Heart right ventricle (tissue), 16 donors: ENCODE measurements around the gene PDZK1IP1. TPM values are rescaled to one million over a fixed set of nuclear protein-coding genes. Genes with fewer than 3 reads are reported as not detected.
"Not testable (repeated sequence)": the region's sequence is repeated elsewhere in the genome, so short reads cannot be mapped to it uniquely, and the experiment has no call there.

ENCODE experiments used
- ATAC-seq, 8 donors: fragments of 200-7000 bp; cut with Tn5 transposase; one replicate each; pipeline ENCODE4 v1.9.1; 2020; ENCODE audit warnings: mild to moderate bottlenecking in 8 of 8, moderate library complexity in 8 of 8, moderate number of reproducible peaks in 1 of 8
- DNase-seq, 2 donors: peaks; one replicate each; pipeline ENCODE4 v3.0.0-alpha.2; 2020
- H3K27ac ChIP-seq, 10 donors: fragments of 200-600 bp; sonication (generic) in 2 of 10; one replicate each; pipeline versions ENCODE4 v1.5.0 to v1.8.0; 2020 to 2022; ENCODE audit warnings: mild to moderate bottlenecking in 3 of 10
- H3K27me3 ChIP-seq, 7 donors: fragments of 200-600 bp; one replicate each; pipeline ENCODE4 v1.8.0; 2021 to 2022; ENCODE audit warnings: mild to moderate bottlenecking in 2 of 7
- H3K36me3 ChIP-seq, 9 donors: fragments of 200-600 bp; sonication (generic) in 1 of 9; one replicate each; pipeline versions ENCODE4 v1.5.0 to v1.8.0; 2020 to 2022; ENCODE audit warnings: mild to moderate bottlenecking in 2 of 9
- H3K4me1 ChIP-seq, 9 donors: fragments of 200-600 bp; sonication (generic) in 1 of 9; one replicate each; pipeline versions ENCODE4 v1.5.0 to v1.8.0; 2020 to 2022; ENCODE audit warnings: mild to moderate bottlenecking in 4 of 9
- H3K4me3 ChIP-seq, 10 donors: fragments of 200-600 bp; sonication (generic) in 2 of 10; one replicate each; pipeline versions ENCODE4 v1.5.0 to v1.8.0; 2020 to 2022; ENCODE audit warnings: mild to moderate bottlenecking in 7 of 10, moderate library complexity in 2 of 10
- H3K9me3 ChIP-seq, 11 donors: fragments of 200-600 bp in 10 of 11; sonication (generic) in 2 of 11; one replicate each; pipeline versions ENCODE4 v1.5.0 to v1.8.0; 2013 to 2022; ENCODE audit warnings: mild to moderate bottlenecking in 2 of 11, control low read depth in 1 of 11, moderate library complexity in 1 of 11
- WGBS, 2 donors: extraction: QIAGEN DNeasy Blood & Tissue Kit; methylation state at CpG; one replicate each; pipeline ENCODE4 v1.1.7; 2013; ENCODE audit warnings: inconsistent platforms in 1 of 2; 5-methylcytosine and 5-hydroxymethylcytosine counted together
- intact Hi-C, 10 donors: fragments of 100-400 bp; cut with DNase I; formaldehyde crosslinking; loops; one replicate each; pipeline versions ENCODE4 v1.11.1 to v1.14.2; 2022
- polyA plus RNA-seq, 2 donors: library from polyadenylated mRNA; stranded (reverse); fragments of 200-250 nt; gene quantifications; one replicate each; pipeline ENCODE4 v1.2.3, GENCODE V29; 2013
- total RNA-seq, 10 donors: library from RNA; stranded (reverse); fragmentation: NEBNext Ultra II Directional in 3 of 10; extraction: Animal tissue kit (Norgen Biotek cat#: 25700) in 3 of 10; gene quantifications; one replicate each; pipeline versions ENCODE4 v1.2.1 to v1.2.4, GENCODE V29; 2021 to 2023
- TF ChIP-seq, protein P1 (sequence below), 9 donors: fragments of 200-600 bp; sonication (generic) in 2 of 9; IDR thresholded peaks; one replicate each; pipeline versions ENCODE4 v1.5.0 to v1.8.0; 2021 to 2022; ENCODE audit warnings: antibody characterized with exemption in 9 of 9, mild to moderate bottlenecking in 5 of 9, moderate library complexity in 1 of 9
- donor health status: Arrhythmogenic right ventricular cardiomyopathy.
- donor health status: ischemic (EF 13 %, LVEDD 7.1; RV severe dilation, severe dysfunction).
- donor health status: healthy with polysubstance abuse.
- donor health status: DM: no; HTN: yes; CAD: no.
- donor health status: DM: no; HTN: no; CAD: no.
- donor health status: ischemic (EF 25% LVEDD 6.9; RV normal size, moderate dysfunction).
- donor health status: ischemic (EF 25% LVEDD 5.7; RV mildly dilated, moderate dysfunction).
- donor health status: healthy.
- donor health status: DM: yes; HTN: yes; CAD: no.
- donor health status: Ischemic cardiomyopathy.
- donor health status: ischemic (EF 35%, LVEDD 5.7; RV mildly dilated, moderate dysfunction).
- donor health status: nonischemic (EF 11% LVEDD 7.7; RV severe dilation, severe dysfunction).
- donor health status: DM: yes; HTN: yes; CAD: no.
- donor health status: PGD.
- donor health status: ischemic (EF 29% LVEDD 5.4; RV normal size, mild dysfunction).
- donor health status: nonischemic (EF 23%, LVEDD 6.1; RV moderate dilation, normal function).

PDZK1IP1 gene
- total and polyA plus RNA-seq, 12 donors = 0.23 to 0.78 (median 0.48) TPM; not detected in 8

DNA sequence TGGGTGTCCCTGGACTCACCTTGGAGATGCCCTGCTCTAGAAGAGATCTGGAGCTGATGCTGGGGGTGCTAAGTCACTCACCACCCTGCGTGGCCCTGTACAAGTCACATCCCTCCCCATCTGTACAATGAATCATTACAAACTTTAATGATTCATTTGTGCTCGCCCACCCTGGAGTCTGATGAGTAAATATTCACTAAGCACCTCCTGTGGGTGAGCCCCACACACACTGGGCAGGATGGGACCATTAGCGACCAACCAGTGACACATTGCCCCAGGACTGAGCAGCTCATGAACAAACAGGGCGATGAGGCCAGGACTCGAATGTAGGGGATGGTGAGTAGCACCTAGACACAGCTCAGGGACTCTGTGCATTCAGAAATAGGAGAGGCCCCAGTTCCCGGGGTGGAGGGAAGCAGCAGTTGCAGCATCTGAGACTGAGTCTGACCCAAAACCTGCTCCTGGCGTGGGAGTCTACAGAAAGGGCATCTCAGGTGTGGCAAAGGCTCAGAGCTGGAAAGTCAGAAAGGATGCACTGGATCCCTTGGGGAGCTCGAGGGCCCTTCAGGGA is 18.1 kb upstream of the PDZK1IP1 start:
- Histone ChIP-seq H3K4me1 (peaks cover 0 to 41% (median 20%) of the 10 kb centered on the region in 9 donors), H3K27me3 (peaks cover 0 to 41% (median 7%) of the 10 kb centered on the region in 7 donors), H3K36me3 (no peaks in the 10 kb centered on the region)

GRCh38 chr1:47205918-47206317 is 16.1 kb upstream of the PDZK1IP1 start:
- DNase-seq (no peak), ATAC-seq (no peak)
- H3K27ac ChIP-seq = no peak overlapping the region
- no peaks in the 10 kb centered on the region for H3K36me3 ChIP-seq
- H3K27me3 ChIP-seq = peaks cover 0 to 37% (median 7%) of the 10 kb centered on the region in 7 donors
- 90 to 94% methylated on average over 5 of the region's 5 CpGs for WGBS, 2 donors
- intact Hi-C loops = no loop called here
- peaks cover 0 to 22% (median under 1%) of the 10 kb centered on the region in 9 donors for H3K4me1 ChIP-seq
- H3K9me3 ChIP-seq = peaks cover 0 to 9% (median 0%) of the 10 kb centered on the region in 11 donors
- H3K4me3 ChIP-seq = no peak overlapping the region
- TF ChIP-seq, protein P1, sequence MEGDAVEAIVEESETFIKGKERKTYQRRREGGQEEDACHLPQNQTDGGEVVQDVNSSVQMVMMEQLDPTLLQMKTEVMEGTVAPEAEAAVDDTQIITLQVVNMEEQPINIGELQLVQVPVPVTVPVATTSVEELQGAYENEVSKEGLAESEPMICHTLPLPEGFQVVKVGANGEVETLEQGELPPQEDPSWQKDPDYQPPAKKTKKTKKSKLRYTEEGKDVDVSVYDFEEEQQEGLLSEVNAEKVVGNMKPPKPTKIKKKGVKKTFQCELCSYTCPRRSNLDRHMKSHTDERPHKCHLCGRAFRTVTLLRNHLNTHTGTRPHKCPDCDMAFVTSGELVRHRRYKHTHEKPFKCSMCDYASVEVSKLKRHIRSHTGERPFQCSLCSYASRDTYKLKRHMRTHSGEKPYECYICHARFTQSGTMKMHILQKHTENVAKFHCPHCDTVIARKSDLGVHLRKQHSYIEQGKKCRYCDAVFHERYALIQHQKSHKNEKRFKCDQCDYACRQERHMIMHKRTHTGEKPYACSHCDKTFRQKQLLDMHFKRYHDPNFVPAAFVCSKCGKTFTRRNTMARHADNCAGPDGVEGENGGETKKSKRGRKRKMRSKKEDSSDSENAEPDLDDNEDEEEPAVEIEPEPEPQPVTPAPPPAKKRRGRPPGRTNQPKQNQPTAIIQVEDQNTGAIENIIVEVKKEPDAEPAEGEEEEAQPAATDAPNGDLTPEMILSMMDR (IDR thresholded peaks at IDR 0.05) = no peak

More for the DNA sequence above, 18.1 kb upstream of the PDZK1IP1 start:
- Histone ChIP-seq H3K4me3 (no peak overlapping the region), H3K27ac (no peak overlapping the region), H3K9me3 (peaks cover 0 to 7% (median 0%) of the 10 kb centered on the region in 11 donors)
- intact Hi-C loops = no loop called here
- no peak for ATAC-seq
- 69 to 72% methylated on average over 8 of the region's 8 CpGs for WGBS, 2 donors
- TF ChIP-seq, protein P1 (IDR thresholded peaks at IDR 0.05) = no peak
- DNase-seq = no peak

- intact Hi-C loops = loop anchor here in 1 of 10 donors (5.0 kb wide), 1 partner anchor 49 kb away; no protein-coding TSS in a partner anchor
- not testable (repeated sequence) for DNase-seq, H3K4me1 ChIP-seq, H3K9me3 ChIP-seq, ATAC-seq, H3K4me3 ChIP-seq, H3K27ac ChIP-seq, H3K36me3 ChIP-seq
- H3K27me3 ChIP-seq = peaks cover 0 to 33% (median 0%) of the 10 kb centered on the region in 7 donors
- WGBS, 2 donors = 52 to 57% methylated on average over 2 of the region's 2 CpGs
These were observed 13.7 kb upstream of the PDZK1IP1 start for GRCh38 chr1:47203504-47203903.

GRCh38 chr1:47201179-47201578 is 11.3 kb upstream of the PDZK1IP1 start:
- ATAC-seq (no peak), DNase-seq (no peak)
- Histone ChIP-seq H3K27me3 (peaks cover 0 to 41% (median 0%) of the 10 kb centered on the region in 7 donors), H3K27ac (no peak overlapping the region), H3K4me3 (no peak overlapping the region), H3K9me3 (peaks cover 0 to 9% (median 0%) of the 10 kb centered on the region in 11 donors), H3K36me3 (no peaks in the 10 kb centered on the region), H3K4me1 (peaks cover 0 to 7% (median 0%) of the 10 kb centered on the region in 9 donors)
- TF ChIP-seq, protein P1 (IDR thresholded peaks at IDR 0.05) = no peak
- intact Hi-C loops = loop anchor here in 1 of 10 donors (5.0 kb wide), 1 partner anchor 51 kb away; no protein-coding TSS in a partner anchor
- WGBS, 2 donors = 22 to 34% methylated on average over 4 of the region's 4 CpGs

- 75 to 81% methylated on average over 4 of the region's 4 CpGs for WGBS, 2 donors
These were observed 8.4 kb upstream of the PDZK1IP1 start for GRCh38 chr1:47198214-47198613.

More at GRCh38 chr1:47198214-47198613, 8.4 kb upstream of the PDZK1IP1 start:
- Histone ChIP-seq H3K4me1 (peaks cover 0 to 10% (median 0%) of the 10 kb centered on the region in 9 donors), H3K36me3 (no peaks in the 10 kb centered on the region), H3K9me3 (peaks cover 0 to 9% (median 0%) of the 10 kb centered on the region in 11 donors), H3K4me3 (no peak overlapping the region), H3K27ac (no peak overlapping the region), H3K27me3 (peaks cover 0 to 35% (median 0%) of the 10 kb centered on the region in 7 donors)
- ATAC-seq = no peak
- DNase-seq = no peak
- TF ChIP-seq, protein P1 (IDR thresholded peaks at IDR 0.05) = no peak
- intact Hi-C loops = loop anchor here in 2 of 10 donors (10.0 kb wide), 1 partner anchor 137 kb away; the partner anchor contains the start of gene CMPK1 (in 2 of the 2)
